Progenitor cell of endocrine pancreas (in vitro differentiated cells): ENCODE data around the gene MRPS18A. TPM values are rescaled to one million over a fixed set of nuclear protein-coding genes. Genes with fewer than 3 reads are reported as not detected.

Source experiments
- DNase-seq: peaks from one replicate; pipeline ENCODE4 v3.0.0; 2021; ENCODE audit warnings: low spot score; ENCODE audit not compliant: unreplicated experiment
- H3K27ac Mint-ChIP-seq: 2 replicates; pipeline ENCODE4 v1.8.0; 2021; ENCODE audit warnings: mild to moderate bottlenecking, moderate library complexity, mixed read lengths
- H3K27me3 Mint-ChIP-seq: 2 replicates; pipeline ENCODE4 v1.8.0; 2021; ENCODE audit warnings: mixed read lengths
- H3K36me3 Mint-ChIP-seq: 2 replicates; pipeline ENCODE4 v1.8.0; 2022; ENCODE audit warnings: mixed read lengths; ENCODE audit not compliant: insufficient read depth
- H3K4me1 Mint-ChIP-seq: 2 replicates; pipeline ENCODE4 v1.8.0; 2021; ENCODE audit warnings: low read depth, mixed read lengths
- H3K4me3 Mint-ChIP-seq: 2 replicates; pipeline ENCODE4 v1.8.0; 2021; ENCODE audit warnings: low read depth, mild to moderate bottlenecking, moderate library complexity, mixed read lengths
- H3K9me3 Mint-ChIP-seq: 2 replicates; pipeline ENCODE4 v1.8.0; 2021; ENCODE audit warnings: low read depth, mixed read lengths
- total RNA-seq: library from RNA; stranded (reverse); gene quantifications from 2 replicates; pipeline ENCODE4 v1.2.1, GENCODE V29; 2021
- TF ChIP-seq, protein P1 (sequence below): fragments of 200-600 bp; sonication (generic); IDR thresholded peaks from one replicate; pipeline ENCODE4 v1.5.0; 2021; ENCODE audit warnings: antibody characterized with exemption, mild to moderate bottlenecking; ENCODE audit not compliant: unreplicated experiment

MRPS18A gene
- total RNA-seq, 1 donor from 2014 or later = 41.9 TPM

GRCh38 chr6:43630980-43631619 is 56.5 kb downstream of the MRPS18A start:
- H3K27me3 Mint-ChIP-seq = no peaks in the 10 kb centered on the region
- H3K27ac Mint-ChIP-seq = peak overlapping the region; percentile 73
- TF ChIP-seq, protein P1, sequence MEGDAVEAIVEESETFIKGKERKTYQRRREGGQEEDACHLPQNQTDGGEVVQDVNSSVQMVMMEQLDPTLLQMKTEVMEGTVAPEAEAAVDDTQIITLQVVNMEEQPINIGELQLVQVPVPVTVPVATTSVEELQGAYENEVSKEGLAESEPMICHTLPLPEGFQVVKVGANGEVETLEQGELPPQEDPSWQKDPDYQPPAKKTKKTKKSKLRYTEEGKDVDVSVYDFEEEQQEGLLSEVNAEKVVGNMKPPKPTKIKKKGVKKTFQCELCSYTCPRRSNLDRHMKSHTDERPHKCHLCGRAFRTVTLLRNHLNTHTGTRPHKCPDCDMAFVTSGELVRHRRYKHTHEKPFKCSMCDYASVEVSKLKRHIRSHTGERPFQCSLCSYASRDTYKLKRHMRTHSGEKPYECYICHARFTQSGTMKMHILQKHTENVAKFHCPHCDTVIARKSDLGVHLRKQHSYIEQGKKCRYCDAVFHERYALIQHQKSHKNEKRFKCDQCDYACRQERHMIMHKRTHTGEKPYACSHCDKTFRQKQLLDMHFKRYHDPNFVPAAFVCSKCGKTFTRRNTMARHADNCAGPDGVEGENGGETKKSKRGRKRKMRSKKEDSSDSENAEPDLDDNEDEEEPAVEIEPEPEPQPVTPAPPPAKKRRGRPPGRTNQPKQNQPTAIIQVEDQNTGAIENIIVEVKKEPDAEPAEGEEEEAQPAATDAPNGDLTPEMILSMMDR = no peak
- no peaks in the 10 kb centered on the region for H3K9me3 Mint-ChIP-seq
- H3K36me3 Mint-ChIP-seq = peaks cover 3% of the 10 kb centered on the region
- peaks cover 14% of the 10 kb centered on the region for H3K4me1 Mint-ChIP-seq
- DNase-seq = no peak
- H3K4me3 Mint-ChIP-seq = no peak overlapping the region

DNA sequence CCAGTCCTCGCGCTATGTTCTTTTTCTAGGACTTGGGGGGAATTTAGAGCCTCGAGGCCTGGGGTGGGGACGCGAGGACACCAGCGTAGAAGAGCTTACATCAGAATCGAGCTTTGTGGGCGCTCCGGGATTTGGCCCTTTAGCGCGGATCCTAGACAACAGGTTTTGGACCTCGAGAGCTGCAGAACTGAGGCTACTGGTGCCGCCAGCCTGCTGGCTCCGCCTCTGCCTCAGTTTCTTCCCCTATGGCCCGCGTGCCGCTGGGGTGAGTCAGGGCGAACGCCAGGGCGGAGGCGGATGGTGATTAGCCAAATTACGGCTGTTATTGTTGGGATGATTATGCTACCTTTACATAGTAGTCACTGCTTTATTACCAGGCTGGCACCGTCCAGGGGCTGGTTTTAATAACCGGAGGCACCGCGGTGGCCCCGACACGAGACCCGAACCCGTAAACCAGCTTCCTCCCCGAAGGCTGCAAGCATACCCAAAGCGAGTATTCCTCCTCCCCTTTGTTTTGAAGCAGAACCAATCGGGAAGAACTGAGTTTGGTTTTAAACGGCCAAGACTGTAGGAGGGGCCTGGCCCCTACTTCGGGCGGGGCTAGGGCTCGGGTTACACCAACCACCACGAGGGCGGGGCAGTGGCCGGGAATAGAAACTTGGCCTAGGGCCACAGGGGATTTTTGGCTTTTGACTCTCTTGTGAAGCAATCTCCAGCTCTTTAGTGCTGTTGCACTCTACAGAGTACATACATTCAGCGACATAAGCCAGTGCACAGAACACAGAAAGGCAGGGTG is 57.9 kb downstream of the MRPS18A start:
- peak overlapping the region; percentile 100 for H3K27ac Mint-ChIP-seq
- peak overlapping the region; percentile 96 for H3K4me3 Mint-ChIP-seq

DNA sequence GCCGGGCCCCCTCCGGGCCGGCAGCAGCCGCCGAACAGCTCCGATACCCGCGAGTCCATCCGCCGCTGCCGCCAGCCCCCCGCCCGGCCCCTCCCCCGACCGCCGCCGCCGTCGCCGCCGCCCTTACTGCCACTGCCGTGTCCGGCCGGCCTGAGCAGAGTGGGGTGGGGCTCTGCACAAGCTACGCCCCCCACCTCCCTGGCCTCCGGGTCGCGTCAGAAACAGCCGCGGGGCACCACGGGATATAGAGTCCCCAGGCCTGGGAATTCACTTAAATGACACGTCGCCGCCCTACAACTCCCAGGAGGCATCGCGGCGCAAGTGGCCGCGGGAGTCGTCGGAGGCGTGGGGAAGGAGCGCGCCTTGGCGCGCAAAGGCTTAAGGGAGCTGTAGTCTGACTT is 58.5 kb downstream of the MRPS18A start, which contains the start of gene GTPBP2:
GTPBP2 (minus strand) TSS at position 161 of the 401 bp plus-strand sequence; CDS start at position 59, 102 bp downstream.
- DNase-seq = peak; percentile 96
- no peaks in the 10 kb centered on the region for H3K27me3 Mint-ChIP-seq
- H3K27ac Mint-ChIP-seq = peak within 1 kb of the TSS; percentile 100
- TF ChIP-seq, protein P1 = no peak
- H3K36me3 Mint-ChIP-seq = peaks cover 5% of the 10 kb centered on the region
- no peaks in the 10 kb centered on the region for H3K9me3 Mint-ChIP-seq
- peaks cover 12% of the 10 kb centered on the region for H3K4me1 Mint-ChIP-seq
- peak within 1 kb of the TSS; percentile 96 for H3K4me3 Mint-ChIP-seq

More for the DNA sequence above, 57.9 kb downstream of the MRPS18A start:
- Mint-ChIP-seq H3K27me3 (no peaks in the 10 kb centered on the region), H3K36me3 (peaks cover 3% of the 10 kb centered on the region), H3K4me1 (peaks cover 12% of the 10 kb centered on the region), H3K9me3 (no peaks in the 10 kb centered on the region)
- TF ChIP-seq, protein P1 = no peak
- peak; percentile 69 for DNase-seq

DNA sequence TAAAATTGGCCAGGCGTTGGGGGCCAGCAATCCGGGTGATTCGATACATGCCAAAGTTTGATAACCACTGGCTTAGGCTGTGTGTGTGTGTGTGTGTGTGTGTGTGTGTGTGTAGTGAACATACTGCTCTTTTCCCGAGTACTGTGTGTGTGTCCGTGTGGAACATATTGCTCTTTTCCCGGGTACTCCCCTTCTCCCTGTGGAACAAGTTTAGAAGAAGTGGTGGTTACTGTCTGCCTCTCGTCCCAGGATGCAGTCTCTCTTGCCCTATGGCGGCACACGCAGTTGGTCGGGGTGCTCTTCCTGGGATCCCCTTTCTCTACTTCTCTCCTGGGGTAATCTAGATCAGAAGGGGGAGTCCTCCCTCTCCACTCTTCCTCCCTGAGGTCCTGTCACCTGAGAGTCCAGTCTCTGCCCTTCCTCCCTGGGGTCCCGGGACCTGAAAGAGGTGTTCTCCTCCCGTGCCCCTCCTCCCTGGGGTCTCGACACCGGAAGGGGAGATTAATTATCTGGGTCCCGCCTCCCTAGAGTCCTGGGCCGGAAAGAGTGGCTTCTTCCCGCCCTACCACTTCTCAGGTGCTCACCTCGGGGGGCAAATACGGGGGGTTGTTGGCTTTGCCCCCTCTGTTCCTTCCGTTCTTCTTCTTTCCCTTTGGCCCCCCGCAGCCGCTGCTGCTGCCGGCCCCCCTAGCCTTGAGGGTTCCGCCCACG is 59.0 kb downstream of the MRPS18A start:
- peak; percentile 39 for DNase-seq
- TF ChIP-seq, protein P1 = no peak
- H3K27ac Mint-ChIP-seq = peak overlapping the region; percentile 94
- H3K27me3 Mint-ChIP-seq = no peaks in the 10 kb centered on the region
- peaks cover 7% of the 10 kb centered on the region for H3K36me3 Mint-ChIP-seq
- H3K9me3 Mint-ChIP-seq = no peaks in the 10 kb centered on the region
- H3K4me1 Mint-ChIP-seq = peaks cover 12% of the 10 kb centered on the region
- H3K4me3 Mint-ChIP-seq = peak overlapping the region; percentile 96
